ENCODE data around the gene C9. TPM values are rescaled to one million over a fixed set of nuclear protein-coding genes. Genes with fewer than 3 reads are reported as not detected.
"Not testable (repeated sequence)": the region's sequence is repeated elsewhere in the genome, so short reads cannot be mapped to it uniquely, and the experiment has no call there.

C9 gene
- total RNA-seq, 1 donor from 2014 or later = not detected

GRCh38 chr5:39236718-39237117 is 127.6 kb downstream of the C9 start:
- no peak for TF ChIP-seq POLR2AphosphoS5 (IDR thresholded peaks at IDR 0.05; ENCODE audit: insufficient read depth in 1 of 2, low read depth in 1 of 2)
- TF ChIP-seq CTCF (IDR thresholded peaks at IDR 0.05) = no peak
- no peak for TF ChIP-seq POLR2A (IDR thresholded peaks at IDR 0.05)
- H3K36me3 ChIP-seq = no peaks in the 10 kb centered on the region
- H3K4me3 ChIP-seq = no peak overlapping the region
- no peaks in the 10 kb centered on the region for H3K9me3 ChIP-seq
- no peak overlapping the region for H3K27ac ChIP-seq
- no peak for DNase-seq (ENCODE audit: extremely low spot score in 2 of 2)
- no peaks in the 10 kb centered on the region for H3K27me3 ChIP-seq
- intact Hi-C loops (cut with DNase I) = no loop called here
- no peaks in the 10 kb centered on the region for H3K4me1 ChIP-seq

GRCh38 chr5:39235648-39236047 is 128.6 kb downstream of the C9 start:
- H3K27me3 ChIP-seq = no peaks in the 10 kb centered on the region
- H3K9me3 ChIP-seq = no peaks in the 10 kb centered on the region
- intact Hi-C loops (cut with DNase I) = no loop called here
- H3K36me3 ChIP-seq = no peaks in the 10 kb centered on the region
- no peaks in the 10 kb centered on the region for H3K4me1 ChIP-seq
- H3K4me3 ChIP-seq = no peak overlapping the region
- no peak for TF ChIP-seq CTCF (IDR thresholded peaks at IDR 0.05)
- TF ChIP-seq POLR2AphosphoS5 (IDR thresholded peaks at IDR 0.05; ENCODE audit: insufficient read depth in 1 of 2, low read depth in 1 of 2) = no peak
- TF ChIP-seq POLR2A (IDR thresholded peaks at IDR 0.05) = no peak
- no peak for DNase-seq (ENCODE audit: extremely low spot score in 2 of 2)
- H3K27ac ChIP-seq = no peak overlapping the region

- H3K36me3 ChIP-seq; H3K4me3 ChIP-seq; H3K27me3 ChIP-seq; H3K4me1 ChIP-seq; DNase-seq (ENCODE audit: extremely low spot score in 2 of 2); H3K27ac ChIP-seq; H3K9me3 ChIP-seq: not testable (repeated sequence)
- intact Hi-C loops (cut with DNase I) = loop anchor here (5.0 kb wide), 1 partner anchor 1157 kb away; no protein-coding TSS in a partner anchor
Observed at GRCh38 chr5:39234494-39234893, 129.8 kb downstream of the C9 start.

Other genes with a start within 250 kb of the C9 start
- 10.8 TPM for gene FYB1, start 144.9 kb downstream of the C9 start, total RNA-seq
- gene DAB2, start 60.5 kb upstream of the C9 start, total RNA-seq = 60.4 TPM

All from vagina (tissue), 2 donors.